Measurements from ENCODE around the gene MOB3C.

DNA sequence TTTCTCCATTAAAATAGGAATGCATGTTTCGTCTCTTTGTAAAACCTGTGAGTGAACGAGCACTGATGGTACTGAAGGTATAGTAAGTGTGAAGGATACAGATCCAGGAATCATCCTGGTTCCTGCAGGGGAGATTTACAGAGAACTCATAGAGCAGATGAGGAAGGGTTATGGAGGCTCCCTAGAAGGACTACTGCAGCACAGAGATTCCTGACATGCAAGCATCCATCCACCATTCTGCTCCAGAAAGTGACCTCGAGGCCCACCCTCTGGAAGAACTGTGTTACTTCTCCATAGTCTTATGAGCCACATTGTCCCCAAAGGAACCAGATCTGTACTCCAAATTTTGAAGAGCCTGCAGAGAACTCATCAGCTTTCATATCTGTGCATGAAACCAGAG is 27.1 kb downstream of the MOB3C start:
- TF ChIP-seq CTCF (IDR thresholded peaks at IDR 0.05), result no peak
- TF ChIP-seq POLR2A (IDR thresholded peaks at IDR 0.05), result no peak
